ENCODE results near the gene DEPDC5. TPM values are rescaled to one million over a fixed set of nuclear protein-coding genes. Genes with fewer than 3 reads are reported as not detected.

Gene DEPDC5
- total and polyA plus RNA-seq, 10 of the 15 experiments (the other 5 are each of a cell fraction or from before 2014, with no cell fraction given) = 3.0 to 38.9 (median 22.8) TPM

- TF ChIP-seq MEF2B (IDR thresholded peaks at IDR 0.05; ENCODE audit: partially characterized antibody, poor library complexity, severe bottlenecking) (no peak), POU2F2 (IDR thresholded peaks at IDR 0.05; ENCODE audit: borderline replicate concordance, low read depth, low read length) (peak; percentile 24; the same call in 1 of the 3 replicates), STAT3 (IDR thresholded peaks at IDR 0.05; ENCODE audit: low read depth, low read length) (no peak), POLR2A (IDR thresholded peaks at IDR 0.05; ENCODE audit: low read depth, low read length) (peak; percentile 99), HDGF (IDR thresholded peaks at IDR 0.05) (peak; percentile 78; the same call in 1 of the 2 replicates), ZNF24 (IDR thresholded peaks at IDR 0.05) (no peak), RCOR1 (conservative IDR thresholded peaks at IDR 0.05; ENCODE audit: low read depth, low read length) (no peak), CBX5 (IDR thresholded peaks at IDR 0.05; ENCODE audit: low read depth) (no peak), CTCF (IDR thresholded peaks at IDR 0.05 in 2 of 3, conservative IDR thresholded peaks at IDR 0.05 in 1 of 3; ENCODE audit: control insufficient read depth in 2 of 3, extremely low read depth in 1 of 3, insufficient read depth in 1 of 3, low read depth in 3 of 3, low read length in 3 of 3) (peak in 1 of 3 experiments; percentile 18; a peak in 2 of 6 replicates), RFX5 (IDR thresholded peaks at IDR 0.05; ENCODE audit: low read depth, low read length) (no peak), EZH2 (IDR thresholded peaks at IDR 0.05; ENCODE audit: borderline replicate concordance, control insufficient read depth, low read depth, low read length) (no peak), RAD51 (IDR thresholded peaks at IDR 0.05) (no peak), NBN (IDR thresholded peaks at IDR 0.05) (peak; percentile 66; the same call in 1 of the 2 replicates), ZBTB4 (CRISPR knock-in tag; IDR thresholded peaks at IDR 0.05) (no peak), ESRRA (IDR thresholded peaks at IDR 0.05; ENCODE audit: low read length) (no peak), NFIC (IDR thresholded peaks at IDR 0.05; ENCODE audit: low read depth, low read length) (no peak), PRDM15 (CRISPR knock-in tag; IDR thresholded peaks at IDR 0.05) (no peak), MAX (IDR thresholded peaks at IDR 0.05; ENCODE audit: low read depth, low read length) (peak; percentile 74), PBX3 (IDR thresholded peaks at IDR 0.05; ENCODE audit: insufficient replicate concordance, low read depth, low read length) (no peak), RBBP5 (conservative IDR thresholded peaks at IDR 0.05) (no peak)
Measured at GRCh38 chr22:31749636-31750364, 4.0 kb upstream of the DEPDC5 start, which contains the start of gene PRR14L (continued).
